Esophagus squamous epithelium (tissue), 4 donors: ENCODE results near the gene NAV3.

Experiments
- POLR2A ChIP-seq, 4 donors: fragments of 450-650 bp; IDR thresholded peaks; one replicate each; pipeline ENCODE4 v1.6.1; 2017; ENCODE audit warnings: antibody characterized with exemption in 4 of 4, mild to moderate bottlenecking in 4 of 4, moderate library complexity in 3 of 4
- TF ChIP-seq, protein P1 (sequence below), 6 experiments: fragments of 450-650 bp in 4 of 6; fragments of 200-600 bp in 2 of 6; sonication (generic) in 2 of 6; IDR thresholded peaks; one replicate each; pipeline ENCODE4 v1.5.1; 2016 to 2019; ENCODE audit warnings: antibody characterized with exemption in 6 of 6, mild to moderate bottlenecking in 4 of 6, moderate library complexity in 4 of 6

DNA sequence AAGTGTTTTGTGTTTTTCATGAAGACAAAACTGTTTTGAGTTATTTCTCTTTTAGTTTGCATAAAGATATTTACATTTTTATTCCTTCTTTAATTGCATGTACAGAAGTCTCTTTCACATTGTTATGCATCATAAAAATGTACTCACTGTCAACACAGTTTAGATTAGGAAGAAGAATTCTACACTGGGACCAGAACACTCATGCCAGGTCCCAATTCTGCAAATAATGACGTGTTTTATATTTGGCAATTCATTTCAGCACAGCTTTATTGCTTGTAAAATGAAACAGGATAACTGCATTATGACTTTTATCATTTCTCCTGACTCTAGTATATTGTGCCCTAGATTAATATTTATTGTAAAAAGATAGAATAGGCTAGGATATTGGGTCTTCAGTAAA is 369.2 kb downstream of the NAV3 start:
- TF ChIP-seq POLR2A (IDR thresholded peaks at IDR 0.05), result no peak
- TF ChIP-seq, protein P1, sequence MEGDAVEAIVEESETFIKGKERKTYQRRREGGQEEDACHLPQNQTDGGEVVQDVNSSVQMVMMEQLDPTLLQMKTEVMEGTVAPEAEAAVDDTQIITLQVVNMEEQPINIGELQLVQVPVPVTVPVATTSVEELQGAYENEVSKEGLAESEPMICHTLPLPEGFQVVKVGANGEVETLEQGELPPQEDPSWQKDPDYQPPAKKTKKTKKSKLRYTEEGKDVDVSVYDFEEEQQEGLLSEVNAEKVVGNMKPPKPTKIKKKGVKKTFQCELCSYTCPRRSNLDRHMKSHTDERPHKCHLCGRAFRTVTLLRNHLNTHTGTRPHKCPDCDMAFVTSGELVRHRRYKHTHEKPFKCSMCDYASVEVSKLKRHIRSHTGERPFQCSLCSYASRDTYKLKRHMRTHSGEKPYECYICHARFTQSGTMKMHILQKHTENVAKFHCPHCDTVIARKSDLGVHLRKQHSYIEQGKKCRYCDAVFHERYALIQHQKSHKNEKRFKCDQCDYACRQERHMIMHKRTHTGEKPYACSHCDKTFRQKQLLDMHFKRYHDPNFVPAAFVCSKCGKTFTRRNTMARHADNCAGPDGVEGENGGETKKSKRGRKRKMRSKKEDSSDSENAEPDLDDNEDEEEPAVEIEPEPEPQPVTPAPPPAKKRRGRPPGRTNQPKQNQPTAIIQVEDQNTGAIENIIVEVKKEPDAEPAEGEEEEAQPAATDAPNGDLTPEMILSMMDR (IDR thresholded peaks at IDR 0.05), result no peak
